H1 (cell line): ENCODE data around the gene BBLN. TPM values are rescaled to one million over a fixed set of nuclear protein-coding genes. Genes with fewer than 3 reads are reported as not detected.
A peak's percentile ranks its signal among the peaks of the same experiment; 100 is the strongest.

Source experiments
- CTCF ChIA-PET: fragments of 300-600 bp; sonication (Branson Sonifier 250); formaldehyde crosslinking; loops from one replicate; lab custom pipeline; 2021; ENCODE audit not compliant: partially characterized antibody; lab: Charles Lee
- POLR2A ChIA-PET: fragments of 300-600 bp; sonication (Branson Sonifier 250); formaldehyde crosslinking; loops from one replicate; lab custom pipeline; 2021; ENCODE audit warnings: inconsistent platforms; ENCODE audit not compliant: partially characterized antibody; lab: Charles Lee
- DNase-seq, 2 experiments: peaks; one replicate each; pipeline versions ENCODE4 v3.0.0 to v3.0.0-alpha.2; 2010 to 2022; ENCODE audit warnings: low spot score in 2 of 2, low read depth in 1 of 2, mixed read lengths in 1 of 2
- FAIRE-seq: peaks from 2 replicates; lab custom pipeline; 2011; peaks lifted over from hg19 to GRCh38; lab: Jason Lieb, UNC
- H2AFZ ChIP-seq: 2 replicates; pipeline ENCODE4 v1.8.1; 2012; ENCODE audit warnings: low read length, inconsistent platforms
- H2AK5ac ChIP-seq: 2 replicates; pipeline ENCODE4 v1.6.1; 2013; ENCODE audit warnings: low read depth, low read length
- H2BK120ac ChIP-seq: replicated peaks from 2 replicates; pipeline ENCODE3; 2013; ENCODE audit warnings: low read depth, low read length, inconsistent platforms
- H2BK12ac ChIP-seq: 2 replicates; pipeline ENCODE4 v1.6.1; 2013; ENCODE audit warnings: low read depth, low read length
- H2BK15ac ChIP-seq: 2 replicates; pipeline ENCODE4 v1.6.1; 2013; ENCODE audit warnings: low read length
- H2BK20ac ChIP-seq: 2 replicates; pipeline ENCODE4 v1.6.1; 2013; ENCODE audit warnings: low read length
- H2BK5ac ChIP-seq: 2 replicates; pipeline ENCODE4 v1.6.1; 2013; ENCODE audit warnings: low read depth, low read length
- H3K14ac ChIP-seq: 2 replicates; pipeline ENCODE4 v1.6.1; 2013; ENCODE audit warnings: inconsistent platforms; ENCODE audit not compliant: insufficient read length
- H3K18ac ChIP-seq: 2 replicates; pipeline ENCODE4 v1.6.1; 2013; ENCODE audit warnings: low read length; ENCODE audit errors: extremely low read depth
- H3K23ac ChIP-seq: 2 replicates; pipeline ENCODE4 v1.6.1; 2013; ENCODE audit warnings: inconsistent platforms; ENCODE audit not compliant: insufficient read length
- H3K23me2 ChIP-seq: 2 replicates; pipeline ENCODE4 v1.6.1; 2013; ENCODE audit warnings: low read depth, low read length
- H3K27ac ChIP-seq: 2 replicates; pipeline ENCODE4 v1.6.1; 2011; ENCODE audit warnings: low read depth, low read length, inconsistent platforms
- H3K27me3 ChIP-seq, 4 experiments: replicated peaks in 1 of 4; 1 replicate in 1 of 4; 2 replicates in 3 of 4; pipeline versions ENCODE4 v1.6.1 to v1.8.1; 2011 to 2013; ENCODE audit warnings: low read length in 3 of 4, mild to moderate bottlenecking in 3 of 4, inconsistent platforms in 2 of 4, mixed read lengths in 2 of 4, moderate library complexity in 1 of 4; ENCODE audit not compliant: control insufficient read depth in 3 of 4, insufficient read depth in 3 of 4; ENCODE audit errors: extremely low read depth in 1 of 4
- H3K36me3 ChIP-seq, 4 experiments: 2 replicates each; pipeline versions ENCODE4 v1.6.1 to v1.8.1; 2011 to 2013; ENCODE audit warnings: mild to moderate bottlenecking in 4 of 4, low read length in 3 of 4, moderate library complexity in 2 of 4, control low read depth in 1 of 4, inconsistent platforms in 1 of 4; ENCODE audit not compliant: insufficient read depth in 4 of 4, control insufficient read depth in 2 of 4
- H3K4ac ChIP-seq: replicated peaks from 2 replicates; pipeline ENCODE3; 2013; ENCODE audit warnings: low read length, low read depth, mixed read lengths, inconsistent platforms; ENCODE audit not compliant: insufficient read length
- H3K4me1 ChIP-seq, 4 experiments: replicated peaks in 1 of 4; 1 replicate in 1 of 4; 2 replicates in 3 of 4; pipeline versions ENCODE4 v1.6.1 to v1.8.1; 2011 to 2013; ENCODE audit warnings: low read length in 3 of 4, inconsistent platforms in 2 of 4, mixed read lengths in 1 of 4; ENCODE audit not compliant: insufficient read depth in 4 of 4, control insufficient read depth in 3 of 4
- H3K4me2 ChIP-seq, 2 experiments: 2 replicates each; pipeline versions ENCODE4 v1.6.1 to v1.8.1; 2011 to 2013; ENCODE audit warnings: low read depth in 2 of 2, low read length in 2 of 2, control low read depth in 1 of 2, inconsistent platforms in 1 of 2, mild to moderate bottlenecking in 1 of 2; ENCODE audit not compliant: insufficient read depth in 1 of 2
- H3K4me3 ChIP-seq, 4 experiments: fragments of 200-600, 300-600 bp in 1 of 4; sonication (generic), shearing (Covaris generic), sonication (Bioruptor Twin) in 1 of 4; 2 replicates each; pipeline versions ENCODE4 v1.5.1 to v1.8.1; 2011 to 2016; ENCODE audit warnings: low read length in 4 of 4, low read depth in 3 of 4, control low read depth in 2 of 4, inconsistent platforms in 2 of 4, mild to moderate bottlenecking in 2 of 4, mixed read lengths in 1 of 4, moderate library complexity in 1 of 4; ENCODE audit not compliant: insufficient read depth in 2 of 4; ENCODE audit errors: extremely low read depth in 1 of 4
- H3K56ac ChIP-seq: replicated peaks from 2 replicates; pipeline ENCODE3; 2013; ENCODE audit warnings: low read depth, mild to moderate bottlenecking, mixed read lengths, low read length, inconsistent platforms; ENCODE audit not compliant: insufficient read length
- H3K79me1 ChIP-seq: 2 replicates; pipeline ENCODE4 v1.6.1; 2013; ENCODE audit warnings: low read depth, low read length, control low read depth
- H3K79me2 ChIP-seq, 2 experiments: 2 replicates each; pipeline versions ENCODE4 v1.6.1 to v1.8.1; 2012 to 2013; ENCODE audit warnings: low read length in 2 of 2, mild to moderate bottlenecking in 2 of 2, inconsistent platforms in 1 of 2; ENCODE audit not compliant: insufficient read depth in 2 of 2, control insufficient read depth in 1 of 2
- H3K9ac ChIP-seq, 4 experiments: replicated peaks in 1 of 4; 1 replicate in 1 of 4; 2 replicates in 3 of 4; pipeline versions ENCODE4 v1.6.1 to v1.8.1; 2011 to 2013; ENCODE audit warnings: low read depth in 3 of 4, low read length in 3 of 4, control low read depth in 2 of 4, mild to moderate bottlenecking in 2 of 4, moderate library complexity in 2 of 4, inconsistent platforms in 1 of 4; ENCODE audit errors: extremely low read depth in 1 of 4
- H3K9me3 ChIP-seq, 2 experiments: 2 replicates each; pipeline versions ENCODE4 v1.6.1 to v1.8.1; 2012 to 2013; ENCODE audit warnings: mild to moderate bottlenecking in 2 of 2, moderate library complexity in 2 of 2, control low read depth in 1 of 2, inconsistent platforms in 1 of 2, low read depth in 1 of 2, low read length in 1 of 2, mixed read lengths in 1 of 2; ENCODE audit not compliant: insufficient read depth in 2 of 2
- H4K20me1 ChIP-seq, 2 experiments: replicated peaks in 1 of 2; 2 replicates each; pipeline versions ENCODE3 to v1.8.1; 2011 to 2013; ENCODE audit warnings: inconsistent platforms in 2 of 2, low read length in 2 of 2, mild to moderate bottlenecking in 1 of 2; ENCODE audit not compliant: insufficient read depth in 2 of 2, control insufficient read depth in 1 of 2
- H4K5ac ChIP-seq: 2 replicates; pipeline ENCODE4 v1.6.1; 2013; ENCODE audit warnings: low read length, low read depth, mixed read lengths, inconsistent platforms; ENCODE audit not compliant: insufficient read length
- H4K8ac ChIP-seq: 2 replicates; pipeline ENCODE4 v1.8.0; 2013; ENCODE audit warnings: mild to moderate bottlenecking, moderate library complexity, low read length, inconsistent platforms; ENCODE audit not compliant: insufficient read depth; ENCODE audit errors: extremely low read depth
- H4K91ac ChIP-seq: replicated peaks from 2 replicates; pipeline ENCODE3; 2013; ENCODE audit warnings: low read length, mixed read lengths, inconsistent platforms; ENCODE audit not compliant: insufficient read length
- BACH1 ChIP-seq: IDR thresholded peaks from 2 replicates; pipeline ENCODE4 v1.6.1; 2012; ENCODE audit warnings: low read length, improper control_type of control experiment
- CBX5 ChIP-seq: fragments of 300-800, 300-1000 bp; sonication (generic); IDR thresholded peaks from 2 replicates; pipeline ENCODE4 v1.7.1; 2016; ENCODE audit warnings: antibody characterized with exemption, low read length, low read depth
- CEBPB ChIP-seq: IDR thresholded peaks from 2 replicates; pipeline ENCODE4 v1.6.1; 2012; ENCODE audit warnings: low read depth, low read length
- CREB1 ChIP-seq: IDR thresholded peaks from 2 replicates; pipeline ENCODE4 v1.6.1; 2012; ENCODE audit warnings: inconsistent platforms
- GABPA ChIP-seq: IDR thresholded peaks from 2 replicates; pipeline ENCODE4 v1.6.1; 2011; ENCODE audit warnings: mild to moderate bottlenecking, low read length, moderate library complexity, borderline replicate concordance; ENCODE audit not compliant: insufficient read depth
- JUND ChIP-seq: IDR thresholded peaks from 2 replicates; pipeline ENCODE4 v1.6.1; 2011; ENCODE audit warnings: mild to moderate bottlenecking, improper control_type of control experiment, low read length
- PHF8 ChIP-seq: fragments of 200-600 bp; sonication (generic); conservative IDR thresholded peaks from 2 replicates; pipeline ENCODE4 v1.7.1; 2012; ENCODE audit warnings: low read depth, mild to moderate bottlenecking, inconsistent platforms, low read length, moderate library complexity
- SP4 ChIP-seq: IDR thresholded peaks from 2 replicates; pipeline ENCODE4 v1.6.1; 2012; ENCODE audit warnings: low read length, inconsistent platforms
- TAF1 ChIP-seq: IDR thresholded peaks from 2 replicates; pipeline ENCODE4 v1.6.1; 2011; ENCODE audit warnings: mild to moderate bottlenecking, low read depth, low read length
- WGBS, 2 experiments: shearing (Covaris generic) in 1 of 2; methylation state at CpG; one replicate each; pipeline versions ENCODE4 v1.1.6 to v1.1.7; 2013 to 2015; ENCODE audit warnings: low lambda C conversion rate in 2 of 2, mixed read lengths in 2 of 2, inconsistent platforms in 1 of 2, low coverage in 1 of 2, missing lambda C conversion rate in 1 of 2; ENCODE audit not compliant: insufficient replicate concordance in 2 of 2, insufficient coverage in 1 of 2, insufficient read length in 1 of 2; ENCODE audit errors: extremely low coverage in 1 of 2, missing lambda C conversion rate in 1 of 2; 5-methylcytosine and 5-hydroxymethylcytosine counted together
- polyA plus RNA-seq, 7 experiments: library from polyadenylated mRNA; depleted of rRNA in 3 of 7; stranded (reverse) in 5 of 7; unstranded in 2 of 7; fragments of >200 nt in 5 of 7; fragments of 200-250 nt in 2 of 7; gene quantifications; 1 replicate in 5 of 7; 2 replicates in 1 of 7; 4 replicates in 1 of 7; pipeline versions ENCODE4 v1.2.1 to v1.2.3, GENCODE V29; 2011 to 2013; ENCODE audit warnings: missing spikeins in 2 of 7, mixed read lengths in 2 of 7
- total RNA-seq: library from RNA; stranded (reverse); fragmentation: NEBNext Ultra II Directional; extraction: Animal tissue kit (Norgen Biotek cat#: 25700); gene quantifications from 2 replicates; pipeline ENCODE4 v1.2.1, GENCODE V29; 2021
- TF ChIP-seq, protein P1 (sequence below): IDR thresholded peaks from 2 replicates; pipeline ENCODE4 v1.6.1; 2012; ENCODE audit warnings: inconsistent platforms

Gene BBLN
- total and polyA plus RNA-seq, 2 of the 8 experiments (the other 6 are each of a cell fraction or from before 2014, with no cell fraction given), result 63.1 to 164 TPM

DNA sequence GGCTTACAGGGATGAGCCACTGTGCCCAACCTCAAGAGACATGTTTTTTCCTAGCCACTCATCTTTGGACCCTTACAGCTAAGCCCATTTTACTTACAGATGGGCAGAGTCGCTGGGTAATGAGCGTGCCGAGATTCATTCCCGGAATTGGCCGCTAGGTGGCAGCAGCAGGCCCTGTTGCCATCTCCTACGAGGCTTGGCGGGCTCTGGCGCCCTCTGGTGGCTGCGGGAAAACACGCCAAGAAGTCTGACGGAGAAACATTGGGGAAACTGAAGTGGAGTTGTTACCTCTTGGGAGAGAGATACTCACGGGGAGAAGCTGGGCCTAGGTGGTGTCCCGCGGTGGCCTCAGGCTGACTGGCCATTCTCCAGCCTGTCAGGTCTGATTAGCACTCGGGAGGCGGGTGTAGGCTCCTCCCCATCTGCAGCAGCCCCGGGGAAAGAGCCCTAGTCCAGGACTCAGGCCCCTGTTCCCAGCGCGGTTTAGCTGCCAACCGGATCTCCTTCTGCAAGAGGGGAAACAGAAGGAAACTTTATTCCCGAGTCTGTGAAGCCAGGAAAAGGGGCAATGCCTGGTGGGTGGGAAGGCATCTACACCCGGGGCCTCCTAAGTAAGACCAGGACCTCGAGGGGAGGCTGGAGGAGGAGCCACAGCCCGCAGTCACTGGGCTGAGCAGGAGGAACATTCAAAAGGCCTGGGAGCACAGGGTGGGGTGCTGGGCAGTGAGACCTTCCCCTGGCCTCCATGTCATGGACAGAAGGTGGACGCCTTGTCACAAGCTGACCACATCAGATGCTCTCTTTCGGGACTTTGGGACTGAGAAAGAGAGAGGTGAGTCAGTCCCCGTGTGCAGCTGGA, 42.2 kb upstream of the BBLN start:
- 0 out of 2 replicates have a peak overlapping the region, but pooled peaks have one; percentile 24 for H2BK5ac ChIP-seq
- H3K4ac ChIP-seq, result peak overlapping the region; percentile 21
- H4K91ac ChIP-seq, result no peak overlapping the region
- H3K56ac ChIP-seq, result no peak overlapping the region
- H3K4me2 ChIP-seq, result peak overlapping the region in 1 of 2 experiments; percentile 64; a peak in 2 of 4 replicates
- H3K27me3 ChIP-seq, result no peaks in the 10 kb centered on the region
- no peak overlapping the region for H2BK20ac ChIP-seq
- DNase-seq (peak; percentile 91 to 100), FAIRE-seq (peak; percentile 81)
- ChIA-PET CTCF (interaction anchor here (0.6 to 9.1 kb wide), 63 partner anchors 8 to 1162 kb away, joined by 3 to 114 read pairs (median 5); partner anchors contain the start of genes NAIF1, PTGES2 and SLC25A25), POLR2A (interaction anchor here (0.6 to 5.9 kb wide), 7 partner anchors 12 to 179 kb away, joined by 3 to 119 read pairs (median 4); partner anchors contain the start of gene BBLN)
- H2AK5ac ChIP-seq, result 0 out of 2 replicates have a peak overlapping the region, but pooled peaks have one; percentile 26
- no peaks in the 10 kb centered on the region for H3K79me1 ChIP-seq
- peaks cover 3 to 15% of the 10 kb centered on the region in 2 experiments for H4K20me1 ChIP-seq
- no peak overlapping the region; the same call in 1 of the 2 replicates for H2AFZ ChIP-seq
- no peak overlapping the region for H3K27ac ChIP-seq
- no peaks in the 10 kb centered on the region for H3K23me2 ChIP-seq
- H3K4me1 ChIP-seq, result peaks cover 0 to 4% (median under 1%) of the 10 kb centered on the region in 4 experiments; a peak in 3 of 7 replicates
- WGBS, 2 experiments, result 21% methylated on average over 27 of the region's 27 CpGs; no CpG with 5 or more reads in 1 of the 2 experiments
- no peak overlapping the region for H3K14ac ChIP-seq
- H2BK15ac ChIP-seq, result peak overlapping the region; percentile 46
- no peak overlapping the region for H4K8ac ChIP-seq
- no peak overlapping the region for H3K23ac ChIP-seq
- H3K9ac ChIP-seq, result 0 out of 7 replicates have a peak overlapping the region, but pooled peaks of 2 of the 4 experiments have one; percentile 4 to 8
- H3K79me2 ChIP-seq, result no peaks in the 10 kb centered on the region
- no peak overlapping the region for H2BK120ac ChIP-seq
- no peaks in the 10 kb centered on the region for H3K9me3 ChIP-seq
- no peak overlapping the region for H3K18ac ChIP-seq
- no peak overlapping the region for H2BK12ac ChIP-seq
- H3K36me3 ChIP-seq, result peaks cover 0 to 17% (median 3%) of the 10 kb centered on the region in 4 experiments; a peak in 5 of 8 replicates
- H3K4me3 ChIP-seq, result peak overlapping the region in 2 of 4 experiments; percentile 14 to 40; a peak in 5 of 8 replicates
- H4K5ac ChIP-seq, result no peak overlapping the region
- TF ChIP-seq CREB1 (peak; percentile 87), GABPA (0 out of 2 replicates have a peak, but pooled peaks have one; percentile 36), SP4 (0 out of 2 replicates have a peak, but pooled peaks have one; percentile 72), CBX5 (no peak), BACH1 (no peak), TAF1 (peak; percentile 69), JUND (peak; percentile 81; the same call in 1 of the 2 replicates), CEBPB (no peak), PHF8 (no peak)
- TF ChIP-seq, protein P1, sequence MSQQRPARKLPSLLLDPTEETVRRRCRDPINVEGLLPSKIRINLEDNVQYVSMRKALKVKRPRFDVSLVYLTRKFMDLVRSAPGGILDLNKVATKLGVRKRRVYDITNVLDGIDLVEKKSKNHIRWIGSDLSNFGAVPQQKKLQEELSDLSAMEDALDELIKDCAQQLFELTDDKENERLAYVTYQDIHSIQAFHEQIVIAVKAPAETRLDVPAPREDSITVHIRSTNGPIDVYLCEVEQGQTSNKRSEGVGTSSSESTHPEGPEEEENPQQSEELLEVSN, result no peak
